Activated effector memory CD4-positive, alpha-beta T cell treated with anti-CD3 and anti-CD28 coated beads, Interleukin-2, amount 50 U/mL, for 16 hours (primary cell): Measurements from ENCODE around the gene WDR1.
A peak's percentile ranks its signal among the peaks of the same experiment; 100 is the strongest.

Experiments
- DNase-seq: peaks from one replicate; pipeline ENCODE4 v3.0.0-alpha.2; 2020

WDR1 gene

GRCh38 chr4:10116569-10117358 is at the start of gene WDR1:
WDR1 (minus strand) TSS chr4:10116799; CDS start chr4:10116666, 133 bp downstream.
- DNase-seq, result peak; percentile 97

GRCh38 chr4:10164877-10165283 is 48.3 kb upstream of the WDR1 start:
- DNase-seq, result no peak

- DNase-seq, result no peak
Measured at GRCh38 chr4:10163296-10163695, 46.7 kb upstream of the WDR1 start.

- no peak for DNase-seq
Measured at GRCh38 chr4:10162341-10163000, 45.9 kb upstream of the WDR1 start.

GRCh38 chr4:10161840-10162239 is 45.2 kb upstream of the WDR1 start:
- DNase-seq, result peak; percentile 65

GRCh38 chr4:10161146-10161545 is 44.5 kb upstream of the WDR1 start:
- no peak for DNase-seq

GRCh38 chr4:10160281-10160856 is 43.8 kb upstream of the WDR1 start:
- no peak for DNase-seq

- DNase-seq, result no peak
Measured at GRCh38 chr4:10159671-10160070, 43.1 kb upstream of the WDR1 start.

GRCh38 chr4:10158333-10158942 is 41.8 kb upstream of the WDR1 start:
- DNase-seq, result no peak

- peak; percentile 69 for DNase-seq
Measured at GRCh38 chr4:10157478-10158332, 41.1 kb upstream of the WDR1 start.

- no peak for DNase-seq
Measured at GRCh38 chr4:10154241-10154640, 37.6 kb upstream of the WDR1 start.

- no peak for DNase-seq
Measured at GRCh38 chr4:10153161-10153560, 36.6 kb upstream of the WDR1 start.

- DNase-seq, result no peak
Measured at GRCh38 chr4:10151182-10151581, 34.6 kb upstream of the WDR1 start.

- DNase-seq, result no peak
Measured at GRCh38 chr4:10144966-10145365, 28.4 kb upstream of the WDR1 start.

GRCh38 chr4:10144479-10144878 is 27.9 kb upstream of the WDR1 start:
- no peak for DNase-seq

GRCh38 chr4:10143171-10143570 is 26.6 kb upstream of the WDR1 start:
- no peak for DNase-seq

GRCh38 chr4:10140866-10141759 is 24.5 kb upstream of the WDR1 start:
- no peak for DNase-seq

- DNase-seq, result no peak
Measured at GRCh38 chr4:10139518-10139917, 22.9 kb upstream of the WDR1 start.

GRCh38 chr4:10135260-10135659 is 18.7 kb upstream of the WDR1 start:
- DNase-seq, result no peak

- no peak for DNase-seq
Measured at GRCh38 chr4:10134141-10134540, 17.5 kb upstream of the WDR1 start.

GRCh38 chr4:10131202-10131601 is 14.6 kb upstream of the WDR1 start:
- no peak for DNase-seq
